Measurements from ENCODE around the gene GUCA1A. TPM values are rescaled to one million over a fixed set of nuclear protein-coding genes. Genes with fewer than 3 reads are reported as not detected.
"Not testable (repeated sequence)": the region's sequence is repeated elsewhere in the genome, so short reads cannot be mapped to it uniquely, and the experiment has no call there.

The GUCA1A gene
- total RNA-seq, 1 donor from 2014 or later, result 0.41 TPM

DNA sequence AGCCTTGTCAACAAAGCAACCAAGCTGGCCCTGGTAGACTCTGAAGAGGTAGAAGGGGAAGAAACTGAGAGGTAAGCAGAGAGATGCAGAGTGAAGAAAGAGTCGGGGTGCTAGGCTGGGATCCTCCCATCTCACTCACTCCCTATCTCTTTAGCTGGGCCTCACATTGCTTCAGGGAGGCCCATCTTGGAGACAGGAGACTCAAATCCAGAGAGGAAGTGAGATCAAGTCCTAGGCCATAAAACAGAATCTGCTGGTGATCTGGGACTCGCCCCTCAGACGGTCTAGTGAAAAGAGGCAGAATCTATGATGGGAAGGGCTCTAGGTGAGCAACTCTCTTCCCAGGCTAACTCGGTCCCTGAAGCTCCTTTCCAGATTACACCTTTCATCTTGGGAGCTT lies 22.3 kb downstream of the GUCA1A start:
- H3K9me3 Mint-ChIP-seq, result peaks cover 4% of the 10 kb centered on the region
- H3K4me1 Mint-ChIP-seq (ENCODE audit: unreplicated experiment), result peaks cover 8% of the 10 kb centered on the region
- peaks cover 5% of the 10 kb centered on the region for H3K36me3 Mint-ChIP-seq
- no peak for DNase-seq (ENCODE audit: extremely low spot score, unreplicated experiment)
- no peak overlapping the region for H3K4me3 Mint-ChIP-seq
- H3K27ac Mint-ChIP-seq, result no peak overlapping the region
- no peaks in the 10 kb centered on the region for H3K27me3 Mint-ChIP-seq
- TF ChIP-seq, protein P1, sequence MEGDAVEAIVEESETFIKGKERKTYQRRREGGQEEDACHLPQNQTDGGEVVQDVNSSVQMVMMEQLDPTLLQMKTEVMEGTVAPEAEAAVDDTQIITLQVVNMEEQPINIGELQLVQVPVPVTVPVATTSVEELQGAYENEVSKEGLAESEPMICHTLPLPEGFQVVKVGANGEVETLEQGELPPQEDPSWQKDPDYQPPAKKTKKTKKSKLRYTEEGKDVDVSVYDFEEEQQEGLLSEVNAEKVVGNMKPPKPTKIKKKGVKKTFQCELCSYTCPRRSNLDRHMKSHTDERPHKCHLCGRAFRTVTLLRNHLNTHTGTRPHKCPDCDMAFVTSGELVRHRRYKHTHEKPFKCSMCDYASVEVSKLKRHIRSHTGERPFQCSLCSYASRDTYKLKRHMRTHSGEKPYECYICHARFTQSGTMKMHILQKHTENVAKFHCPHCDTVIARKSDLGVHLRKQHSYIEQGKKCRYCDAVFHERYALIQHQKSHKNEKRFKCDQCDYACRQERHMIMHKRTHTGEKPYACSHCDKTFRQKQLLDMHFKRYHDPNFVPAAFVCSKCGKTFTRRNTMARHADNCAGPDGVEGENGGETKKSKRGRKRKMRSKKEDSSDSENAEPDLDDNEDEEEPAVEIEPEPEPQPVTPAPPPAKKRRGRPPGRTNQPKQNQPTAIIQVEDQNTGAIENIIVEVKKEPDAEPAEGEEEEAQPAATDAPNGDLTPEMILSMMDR (conservative IDR thresholded peaks at IDR 0.05), result no peak

DNA sequence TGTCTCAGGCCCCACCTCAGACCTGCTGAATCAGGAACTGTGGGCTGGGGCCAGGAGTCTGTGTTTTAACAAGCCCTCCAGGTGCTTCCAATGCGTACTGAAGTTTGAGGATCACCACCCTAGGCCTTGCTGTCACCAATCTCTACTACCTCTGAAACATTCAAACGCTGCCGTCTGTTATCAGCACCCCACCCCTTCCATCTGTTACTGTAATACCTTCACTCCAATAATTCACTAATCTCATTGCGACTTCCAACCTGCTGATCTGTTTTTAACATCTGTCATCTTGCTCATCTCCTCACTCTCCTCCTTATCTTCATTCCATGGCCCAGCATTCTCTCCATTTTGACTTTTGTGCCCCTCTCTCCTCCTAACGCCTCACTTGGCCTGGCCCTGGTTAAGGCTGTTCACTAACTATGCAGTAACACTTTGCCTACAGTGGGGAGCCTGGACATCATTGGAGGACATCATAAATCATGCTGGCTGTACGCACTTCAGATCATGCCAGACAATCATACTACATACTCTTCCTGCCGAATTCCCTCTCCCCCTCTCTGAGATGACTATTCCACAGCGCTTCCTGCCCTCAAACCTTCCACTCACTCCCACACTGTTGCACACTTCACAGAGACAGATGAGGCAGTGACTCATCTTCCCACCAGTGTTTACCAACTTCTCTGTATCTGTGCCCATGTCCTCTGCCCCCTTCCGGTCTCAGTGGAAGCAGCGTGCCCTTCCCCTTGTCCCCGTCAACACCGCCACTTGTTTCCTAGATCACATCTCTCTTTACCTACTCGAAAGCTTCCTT lies 24.6 kb downstream of the GUCA1A start:
- no peak for DNase-seq (ENCODE audit: extremely low spot score, unreplicated experiment)
- Mint-ChIP-seq H3K27ac (no peak overlapping the region), H3K4me3 (no peak overlapping the region), H3K4me1 (ENCODE audit: unreplicated experiment) (no peaks in the 10 kb centered on the region), H3K27me3 (no peaks in the 10 kb centered on the region), H3K9me3 (peaks cover 4% of the 10 kb centered on the region), H3K36me3 (peaks cover 5% of the 10 kb centered on the region)
- TF ChIP-seq, protein P1 (conservative IDR thresholded peaks at IDR 0.05), result no peak

DNA sequence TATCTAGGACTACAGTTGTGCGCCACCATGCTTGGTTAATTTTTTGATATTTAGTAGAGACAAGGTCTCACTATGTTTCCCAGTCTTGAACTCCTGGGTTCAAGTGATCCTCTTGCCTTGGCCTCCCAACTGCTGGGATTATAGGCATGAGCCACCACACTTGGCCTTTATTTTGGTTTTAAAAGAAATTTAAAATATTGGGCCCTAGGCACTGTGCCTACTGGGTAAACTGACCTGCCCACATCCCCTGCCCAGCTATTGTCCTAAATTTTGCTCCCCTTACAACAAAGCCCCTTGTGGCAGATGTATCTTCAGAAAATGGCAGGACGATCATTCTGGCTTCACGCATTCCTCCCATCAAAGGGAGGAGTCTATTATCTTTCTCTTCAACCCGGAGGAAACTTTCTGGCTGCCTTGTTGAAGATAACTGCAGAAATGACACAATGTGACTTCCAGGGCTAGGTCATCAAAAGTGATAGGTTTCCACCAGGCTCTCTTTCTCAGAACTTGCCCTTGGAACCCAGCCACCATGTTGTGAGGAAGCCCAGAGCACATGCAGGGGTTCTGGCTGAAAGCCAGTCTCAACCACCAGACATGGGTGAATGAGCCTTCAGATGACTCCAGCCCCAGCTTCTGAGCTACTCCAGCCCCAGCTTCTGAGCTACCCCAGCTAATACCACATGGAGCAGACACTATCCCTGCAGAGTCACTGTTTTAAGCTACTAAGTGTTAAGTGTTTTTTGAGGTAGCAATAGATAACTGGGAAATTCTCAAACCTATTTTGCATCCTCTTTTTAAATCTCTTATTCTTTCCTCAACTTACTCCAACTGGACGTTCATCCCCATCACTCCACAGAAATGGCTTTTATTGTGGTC lies 26.2 kb downstream of the GUCA1A start:
- H3K9me3 Mint-ChIP-seq, result peaks cover 4% of the 10 kb centered on the region
- no peaks in the 10 kb centered on the region for H3K4me1 Mint-ChIP-seq (ENCODE audit: unreplicated experiment)
- TF ChIP-seq, protein P1 (conservative IDR thresholded peaks at IDR 0.05), result no peak
- no peak overlapping the region for H3K4me3 Mint-ChIP-seq
- H3K27ac Mint-ChIP-seq, result no peak overlapping the region
- H3K27me3 Mint-ChIP-seq, result no peaks in the 10 kb centered on the region
- peaks cover 5% of the 10 kb centered on the region for H3K36me3 Mint-ChIP-seq
- no peak for DNase-seq (ENCODE audit: extremely low spot score, unreplicated experiment)

DNA sequence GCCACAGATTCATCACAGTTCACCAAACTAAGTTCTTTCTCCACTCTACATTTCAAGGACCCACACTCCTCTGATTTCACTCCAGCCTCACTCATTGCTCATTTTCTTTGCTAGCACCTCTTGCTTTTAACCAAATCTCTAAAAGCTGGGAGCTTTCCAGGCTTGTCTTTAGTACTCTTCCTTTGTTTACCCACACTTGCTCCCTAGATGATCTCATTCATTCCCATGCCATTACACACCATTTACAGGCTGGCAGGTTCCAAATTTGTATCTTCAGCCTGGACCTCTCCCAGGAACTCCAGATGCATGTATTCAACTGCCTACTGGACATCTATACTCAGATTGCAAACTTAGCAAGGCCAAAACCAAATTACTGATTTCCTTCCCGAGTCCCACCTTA lies 26.9 kb downstream of the GUCA1A start:
- peaks cover 5% of the 10 kb centered on the region for H3K36me3 Mint-ChIP-seq
- no peak overlapping the region for H3K27ac Mint-ChIP-seq
- H3K4me1 Mint-ChIP-seq (ENCODE audit: unreplicated experiment), result no peaks in the 10 kb centered on the region
- H3K9me3 Mint-ChIP-seq, result peaks cover 4% of the 10 kb centered on the region
- H3K27me3 Mint-ChIP-seq, result no peaks in the 10 kb centered on the region
- TF ChIP-seq, protein P1 (conservative IDR thresholded peaks at IDR 0.05), result no peak
- H3K4me3 Mint-ChIP-seq, result no peak overlapping the region
- no peak for DNase-seq (ENCODE audit: extremely low spot score, unreplicated experiment)

DNA sequence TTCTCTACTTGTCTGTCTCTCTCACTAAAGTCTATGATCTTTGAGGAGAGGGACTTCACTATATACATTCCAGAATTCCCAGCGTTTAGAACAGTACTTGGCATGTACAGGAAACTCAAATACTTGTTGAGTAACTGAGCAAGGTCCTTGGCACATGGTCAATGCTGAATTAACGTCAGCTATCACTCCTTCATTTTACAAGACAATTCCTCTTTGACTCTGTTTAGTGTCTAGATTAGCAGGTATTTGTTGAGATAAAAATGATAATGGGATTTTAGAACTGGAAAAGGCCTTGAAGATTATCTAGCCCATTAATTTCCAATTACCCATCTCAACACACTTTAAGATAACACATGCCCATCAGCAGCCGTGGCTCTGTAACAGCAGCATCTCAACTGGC lies 28.2 kb downstream of the GUCA1A start:
- no peak overlapping the region for H3K27ac Mint-ChIP-seq
- H3K4me1 Mint-ChIP-seq (ENCODE audit: unreplicated experiment), result no peaks in the 10 kb centered on the region
- no peaks in the 10 kb centered on the region for H3K27me3 Mint-ChIP-seq
- TF ChIP-seq, protein P1 (conservative IDR thresholded peaks at IDR 0.05), result no peak
- peaks cover 9% of the 10 kb centered on the region for H3K36me3 Mint-ChIP-seq
- H3K4me3 Mint-ChIP-seq, result no peak overlapping the region
- H3K9me3 Mint-ChIP-seq, result peaks cover 4% of the 10 kb centered on the region
- no peak for DNase-seq (ENCODE audit: extremely low spot score, unreplicated experiment)

DNA sequence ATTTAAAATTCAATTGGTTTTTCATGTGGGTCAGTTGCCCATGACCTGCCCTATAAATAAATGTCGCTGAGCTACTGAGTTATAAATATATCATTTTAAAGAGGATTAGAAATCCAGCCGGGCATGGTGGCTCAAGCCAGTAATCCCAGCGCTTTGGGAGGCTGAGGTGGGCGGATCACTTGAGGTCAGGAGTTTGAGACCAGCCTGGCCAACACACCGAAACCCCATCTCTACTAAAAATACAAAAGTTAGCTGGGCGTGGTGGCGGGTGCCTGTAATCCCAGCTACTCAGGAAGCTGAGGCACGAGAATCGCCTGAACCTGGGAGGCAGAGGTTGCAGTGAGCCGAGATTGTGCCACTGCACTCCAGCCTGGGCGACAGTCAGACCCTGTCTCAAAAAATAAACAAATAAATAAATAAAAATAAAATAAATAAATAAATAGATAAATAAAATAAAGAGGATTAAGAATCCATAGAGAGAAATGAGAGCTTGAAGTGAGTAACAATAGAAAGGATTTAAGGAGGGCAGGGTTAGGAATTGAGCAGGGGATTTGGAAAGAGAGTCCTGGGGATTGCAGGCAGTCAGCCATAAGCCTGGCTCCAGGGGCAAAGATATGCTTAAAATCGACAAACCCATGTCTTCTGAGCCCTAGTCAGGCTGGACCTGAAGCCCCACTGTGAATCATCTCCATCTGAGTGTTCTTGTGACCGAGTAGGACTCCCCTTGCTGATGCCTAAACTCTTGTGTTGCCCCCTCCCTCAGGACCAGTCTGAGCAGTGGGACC lies 29.2 kb downstream of the GUCA1A start:
- not testable (repeated sequence) for H3K36me3 Mint-ChIP-seq; DNase-seq (ENCODE audit: extremely low spot score, unreplicated experiment); H3K27me3 Mint-ChIP-seq; H3K9me3 Mint-ChIP-seq; H3K27ac Mint-ChIP-seq; H3K4me1 Mint-ChIP-seq (ENCODE audit: unreplicated experiment); H3K4me3 Mint-ChIP-seq
